ENCODE measurements around the gene MEIS3.
"Not testable (repeated sequence)": the region's sequence is repeated elsewhere in the genome, so short reads cannot be mapped to it uniquely, and the experiment has no call there.

The MEIS3 gene

GRCh38 chr19:47384533-47384932 is 34.8 kb downstream of the MEIS3 start:
- not testable (repeated sequence) for DNase-seq (ENCODE audit: low spot score)

GRCh38 chr19:47383890-47384289 is 35.4 kb downstream of the MEIS3 start:
- not testable (repeated sequence) for DNase-seq (ENCODE audit: low spot score)

GRCh38 chr19:47381653-47382279 is 37.6 kb downstream of the MEIS3 start:
- DNase-seq (ENCODE audit: low spot score): no peak

GRCh38 chr19:47381121-47381520 is 38.2 kb downstream of the MEIS3 start:
- DNase-seq (ENCODE audit: low spot score): no peak

DNA sequence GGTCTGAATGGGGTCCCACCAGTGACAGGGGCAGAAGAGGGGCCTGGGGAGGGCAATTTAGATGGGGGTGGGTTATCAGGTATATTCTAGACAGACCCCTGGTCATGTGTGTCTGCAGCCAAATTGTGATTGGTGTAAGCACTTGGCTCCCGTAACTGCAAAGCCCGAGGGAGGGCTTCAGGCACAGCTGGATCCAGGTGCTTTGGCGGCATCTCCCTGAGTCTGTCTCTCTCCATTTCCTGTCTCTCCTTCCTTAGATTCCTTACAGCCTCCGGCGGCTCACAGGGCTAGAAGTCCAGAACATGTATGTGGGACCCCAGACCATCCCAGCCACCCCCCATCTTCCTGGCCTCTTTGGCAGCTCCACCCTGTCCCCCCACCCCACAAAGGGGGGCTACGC is 38.8 kb downstream of the MEIS3 start:
- DNase-seq (ENCODE audit: low spot score): no peak

GRCh38 chr19:47379381-47379938 is 39.9 kb downstream of the MEIS3 start:
- no peak for DNase-seq (ENCODE audit: low spot score)

DNA sequence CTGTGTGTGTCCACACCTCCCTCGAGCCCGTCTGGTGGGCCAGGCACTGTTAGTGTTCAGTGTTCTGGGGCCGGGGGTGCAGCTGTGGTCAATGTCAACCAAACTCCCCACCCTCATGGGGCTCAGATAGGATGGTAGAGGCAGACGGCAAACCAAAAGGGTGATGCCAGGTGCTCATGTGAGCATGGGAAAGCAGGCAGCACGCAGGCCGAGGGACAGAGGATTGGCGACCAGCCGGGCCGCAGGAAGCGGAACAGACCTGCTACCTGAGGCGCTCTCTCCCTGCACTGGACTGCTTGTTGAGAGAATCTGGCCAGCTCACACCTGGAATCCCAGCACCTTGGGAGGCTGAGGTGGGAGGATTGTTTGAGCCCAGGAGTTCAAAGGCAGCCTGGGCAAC is 41.1 kb downstream of the MEIS3 start:
- DNase-seq (ENCODE audit: low spot score): no peak

GRCh38 chr19:47377801-47378200 is 41.5 kb downstream of the MEIS3 start:
- peak; percentile 18 for DNase-seq (ENCODE audit: low spot score)

GRCh38 chr19:47377208-47377701 is 42.1 kb downstream of the MEIS3 start:
- DNase-seq (ENCODE audit: low spot score): peak; percentile 81

- DNase-seq (ENCODE audit: low spot score): no peak
These were observed 42.7 kb downstream of the MEIS3 start for GRCh38 chr19:47376589-47377144.

DNA sequence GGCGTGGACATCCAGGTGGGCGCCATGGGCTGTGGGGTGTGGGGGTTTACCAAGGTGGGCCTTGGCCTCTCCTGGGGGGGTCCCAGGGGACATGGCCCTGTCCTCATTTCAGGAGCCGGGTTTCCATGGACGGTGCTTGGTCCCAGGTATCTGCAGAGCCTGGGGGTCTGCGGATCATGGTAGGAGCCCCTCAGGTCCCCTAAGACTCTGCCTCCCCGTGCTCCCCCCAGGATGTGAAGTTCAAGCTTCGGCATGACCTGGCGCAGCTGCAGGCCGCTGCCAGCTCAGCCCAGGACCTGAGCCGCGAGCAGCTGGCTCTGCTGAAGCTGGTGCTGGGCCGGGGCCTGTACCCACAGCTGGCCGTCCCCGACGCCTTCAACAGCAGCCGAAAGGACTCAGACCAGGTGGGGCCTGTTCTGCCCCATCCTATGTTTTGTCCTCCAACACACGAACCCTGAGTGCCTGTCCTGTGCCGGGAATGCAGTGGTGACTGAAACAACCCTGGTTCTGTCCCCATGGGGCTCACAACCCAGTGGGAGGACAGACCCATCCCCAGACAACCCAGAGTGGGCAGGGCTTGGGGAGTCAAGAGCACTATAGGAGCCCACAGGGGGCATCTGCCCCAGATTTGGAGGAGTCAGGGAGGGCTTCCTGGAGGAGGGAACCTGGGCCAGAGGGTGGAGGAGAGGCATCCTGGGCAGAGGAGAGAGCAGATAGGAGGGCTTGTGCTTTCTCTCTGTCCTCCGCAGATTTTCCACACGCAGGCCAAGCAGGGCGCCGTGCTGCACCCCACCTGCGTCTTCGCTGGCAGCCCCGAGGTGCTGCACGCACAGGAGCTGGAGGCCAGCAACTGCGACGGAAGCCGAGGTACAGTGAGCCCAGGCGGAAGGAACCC is 43.4 kb downstream of the MEIS3 start:
- no peak for DNase-seq (ENCODE audit: low spot score)

DNA sequence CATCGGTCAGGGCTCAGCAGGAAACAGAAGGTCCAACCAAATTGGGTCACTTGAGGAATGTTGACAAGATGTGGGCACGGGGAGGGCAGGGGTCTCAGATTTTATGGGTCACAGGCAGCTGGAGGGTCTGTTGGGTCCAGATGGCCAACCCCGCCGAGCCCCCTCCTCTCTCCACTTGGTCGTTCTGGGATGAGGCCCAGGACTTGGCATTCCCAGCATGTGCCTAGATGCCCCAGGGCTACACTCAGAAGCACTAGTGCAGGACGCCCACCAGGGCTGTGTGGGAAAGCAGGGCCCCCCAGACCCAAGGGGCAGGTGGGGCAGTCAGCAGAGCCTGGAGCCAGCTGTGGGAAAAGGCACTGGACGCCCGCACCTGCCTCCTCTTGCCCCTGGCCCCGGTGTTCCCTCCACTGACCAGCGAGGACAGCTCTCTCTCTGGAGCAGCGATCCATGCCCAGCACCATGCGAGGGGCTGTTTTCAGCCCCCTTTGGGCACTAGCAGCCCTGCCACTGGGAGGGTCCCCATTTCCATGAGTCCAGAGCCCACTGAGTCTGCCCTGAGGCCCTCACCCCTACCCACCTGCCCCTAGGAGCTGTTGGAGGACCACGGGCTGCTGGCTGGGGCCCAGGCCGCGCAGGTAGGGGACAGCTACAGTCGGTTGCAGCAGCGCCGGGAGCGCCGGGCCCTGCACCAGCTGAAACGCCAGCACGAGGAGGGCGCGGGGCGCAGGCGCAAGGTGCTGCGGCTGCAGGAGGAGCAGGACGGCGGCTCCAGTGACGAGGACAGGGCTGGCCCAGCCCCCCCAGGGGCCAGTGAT is 44.2 kb downstream of the MEIS3 start:
- DNase-seq (ENCODE audit: low spot score): no peak

DNA sequence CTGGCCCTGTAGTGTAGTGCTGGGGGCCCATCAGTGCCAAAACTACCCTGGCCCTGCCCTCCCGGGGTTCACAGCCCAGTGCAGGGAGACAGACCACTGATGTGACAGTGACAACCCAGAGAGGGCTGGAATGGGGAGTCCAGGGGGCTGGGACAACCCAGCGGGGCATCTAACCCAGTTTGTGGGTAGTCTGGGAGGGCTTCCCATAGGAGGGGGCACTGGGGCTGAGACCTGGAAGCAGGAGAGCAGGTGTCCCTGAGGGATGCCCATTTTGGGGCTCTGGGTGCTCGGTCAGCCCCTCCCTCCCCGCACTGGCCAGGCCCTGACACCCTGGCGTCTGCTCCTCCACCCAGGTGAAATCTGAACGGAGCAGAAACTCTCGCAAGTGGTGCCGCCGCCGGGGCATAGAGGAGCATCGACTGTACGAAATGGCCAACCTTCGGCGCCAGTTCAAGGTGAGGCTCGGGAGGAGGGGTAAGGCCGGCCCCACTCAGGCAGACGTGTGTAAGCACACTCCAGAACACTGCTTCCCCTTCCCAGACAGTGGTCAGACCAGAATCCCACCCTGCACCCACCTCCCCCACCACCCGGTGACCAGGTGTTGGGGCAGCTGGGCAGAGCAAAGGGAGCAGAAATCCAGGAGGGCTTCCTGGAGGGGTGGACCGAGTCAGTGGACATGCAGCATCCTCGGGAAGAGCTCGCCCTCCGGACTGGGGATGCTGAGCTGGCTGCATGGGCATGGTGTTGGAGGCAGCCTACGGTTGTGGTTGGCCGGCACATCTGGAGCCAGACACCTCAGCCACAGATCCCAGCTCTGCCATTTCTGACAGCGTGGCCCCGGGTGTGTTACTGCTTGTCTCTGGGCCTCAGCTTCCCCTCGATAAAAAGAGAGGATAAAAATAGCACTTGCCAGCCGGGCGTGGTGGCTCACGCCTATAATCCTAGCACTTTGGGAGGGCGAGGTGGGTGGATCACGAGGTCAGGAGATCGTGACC is 45.8 kb downstream of the MEIS3 start:
- DNase-seq (ENCODE audit: low spot score): no peak

DNA sequence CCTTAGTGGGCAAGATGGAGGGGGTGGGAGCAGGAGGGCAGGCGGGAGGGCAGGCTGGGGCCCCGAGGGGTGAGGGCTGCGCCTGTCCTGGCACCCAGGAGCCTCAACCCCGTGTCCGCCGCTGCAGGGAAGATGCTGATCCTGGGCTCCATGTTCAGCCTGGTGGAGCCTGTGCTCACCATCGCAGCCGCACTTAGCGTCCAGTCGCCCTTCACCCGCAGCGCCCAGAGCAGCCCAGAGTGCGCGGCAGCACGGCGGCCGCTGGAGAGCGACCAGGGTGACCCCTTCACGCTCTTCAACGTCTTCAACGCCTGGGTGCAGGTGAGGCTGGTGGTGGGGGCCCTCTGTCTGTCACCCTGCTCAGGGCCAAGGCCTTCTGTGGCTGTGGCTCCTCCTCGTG is 46.7 kb downstream of the MEIS3 start:
- no peak for DNase-seq (ENCODE audit: low spot score)

- DNase-seq (ENCODE audit: low spot score): no peak
These were observed 48.1 kb downstream of the MEIS3 start for GRCh38 chr19:47371261-47371660.

DNA sequence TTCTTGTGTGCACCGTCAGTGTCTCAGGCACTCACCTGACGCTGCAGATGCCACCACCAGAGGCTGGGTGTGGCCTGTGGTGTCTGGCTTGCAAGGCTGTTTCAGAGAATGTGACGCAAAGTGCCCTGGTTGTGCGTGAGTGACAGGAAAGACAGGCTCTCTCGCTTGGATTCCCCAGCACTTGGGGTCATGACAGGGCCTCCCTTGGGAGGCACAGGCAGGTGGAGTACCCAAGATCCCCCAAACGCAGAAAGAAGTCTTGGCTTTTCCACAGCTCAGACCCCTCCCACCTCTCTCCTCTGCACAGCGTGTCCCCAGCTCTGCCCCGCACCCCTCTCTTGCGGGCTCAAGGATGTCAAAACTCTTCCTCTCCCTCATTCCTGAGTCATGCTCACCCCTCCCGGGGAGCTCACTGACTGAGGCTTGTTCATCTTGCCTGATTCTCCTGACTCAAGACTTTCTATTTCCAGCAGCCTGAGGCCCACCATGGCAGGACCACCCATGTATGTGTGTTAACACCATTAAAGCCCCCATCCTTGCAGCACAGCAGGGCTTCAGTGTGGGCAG is 49.2 kb downstream of the MEIS3 start:
- DNase-seq (ENCODE audit: low spot score): no peak

- DNase-seq (ENCODE audit: low spot score): peak; percentile 77
These were observed 53.9 kb downstream of the MEIS3 start for GRCh38 chr19:47365455-47365854.

- no peak for DNase-seq (ENCODE audit: low spot score)
These were observed 55.4 kb downstream of the MEIS3 start for GRCh38 chr19:47363758-47364531.

- no peak for DNase-seq (ENCODE audit: low spot score)
These were observed 57.0 kb downstream of the MEIS3 start for GRCh38 chr19:47362321-47362720.
